Testis (tissue), 2 donors: ENCODE data around the gene HOXD3.

ENCODE experiments used
- POLR2A ChIP-seq: fragments of 450-650 bp; IDR thresholded peaks from one replicate; pipeline ENCODE4 v1.6.1; 2017; ENCODE audit warnings: antibody characterized with exemption, mild to moderate bottlenecking, moderate library complexity
- TF ChIP-seq, protein P1 (sequence below), 3 experiments: fragments of 450-650 bp in 2 of 3; fragments of 200-600 bp in 1 of 3; sonication (generic) in 1 of 3; IDR thresholded peaks; one replicate each; pipeline ENCODE4 v1.5.1; 2016 to 2019; ENCODE audit warnings: antibody characterized with exemption in 3 of 3, mild to moderate bottlenecking in 2 of 3, moderate library complexity in 1 of 3

DNA sequence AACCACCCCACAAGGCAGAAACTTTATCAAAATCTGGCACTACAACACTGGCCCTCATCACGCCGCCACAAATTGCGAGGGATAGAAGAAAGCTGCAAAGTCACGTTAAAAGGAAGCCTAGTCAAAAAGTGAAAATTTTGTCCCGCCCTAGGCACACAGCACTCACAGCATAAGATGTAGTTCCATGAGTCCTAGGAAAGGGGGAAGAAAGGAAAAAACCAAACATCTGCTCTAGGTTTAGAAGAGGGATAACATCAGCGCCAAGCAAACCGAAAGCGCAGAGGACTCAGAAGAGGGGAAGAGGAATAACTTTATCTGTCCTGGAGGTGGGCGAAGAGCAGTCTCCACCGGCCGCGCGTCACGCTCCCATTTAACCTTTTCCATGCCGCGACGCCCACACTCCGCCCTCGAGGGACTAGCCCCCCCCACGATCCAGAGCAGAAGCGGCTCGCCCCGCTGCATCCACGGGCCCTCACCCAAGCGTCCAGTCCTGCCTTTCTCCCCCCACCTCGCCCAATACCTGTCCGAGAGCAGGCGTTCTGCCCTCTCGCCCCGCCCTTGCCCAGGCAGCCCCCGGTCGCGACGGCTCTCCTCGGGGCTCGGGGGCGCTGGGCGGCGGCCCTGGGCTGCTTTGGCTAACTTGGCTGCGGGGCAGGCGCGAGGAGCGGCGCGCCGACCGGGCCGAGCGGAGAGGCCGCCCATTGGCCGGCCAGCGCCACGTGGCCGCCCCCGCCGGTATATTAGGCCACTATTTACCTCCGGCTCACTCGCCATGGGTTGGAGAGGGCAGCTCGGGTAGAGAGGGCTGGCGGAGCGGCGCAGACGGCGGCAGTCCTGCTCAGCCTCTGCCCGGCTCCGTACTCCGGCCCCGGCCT, 31.0 kb downstream of the HOXD3 start, which contains the start of gene HOXD1:
- TF ChIP-seq, protein P1, sequence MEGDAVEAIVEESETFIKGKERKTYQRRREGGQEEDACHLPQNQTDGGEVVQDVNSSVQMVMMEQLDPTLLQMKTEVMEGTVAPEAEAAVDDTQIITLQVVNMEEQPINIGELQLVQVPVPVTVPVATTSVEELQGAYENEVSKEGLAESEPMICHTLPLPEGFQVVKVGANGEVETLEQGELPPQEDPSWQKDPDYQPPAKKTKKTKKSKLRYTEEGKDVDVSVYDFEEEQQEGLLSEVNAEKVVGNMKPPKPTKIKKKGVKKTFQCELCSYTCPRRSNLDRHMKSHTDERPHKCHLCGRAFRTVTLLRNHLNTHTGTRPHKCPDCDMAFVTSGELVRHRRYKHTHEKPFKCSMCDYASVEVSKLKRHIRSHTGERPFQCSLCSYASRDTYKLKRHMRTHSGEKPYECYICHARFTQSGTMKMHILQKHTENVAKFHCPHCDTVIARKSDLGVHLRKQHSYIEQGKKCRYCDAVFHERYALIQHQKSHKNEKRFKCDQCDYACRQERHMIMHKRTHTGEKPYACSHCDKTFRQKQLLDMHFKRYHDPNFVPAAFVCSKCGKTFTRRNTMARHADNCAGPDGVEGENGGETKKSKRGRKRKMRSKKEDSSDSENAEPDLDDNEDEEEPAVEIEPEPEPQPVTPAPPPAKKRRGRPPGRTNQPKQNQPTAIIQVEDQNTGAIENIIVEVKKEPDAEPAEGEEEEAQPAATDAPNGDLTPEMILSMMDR (IDR thresholded peaks at IDR 0.05) = no peak
- no peak for TF ChIP-seq POLR2A
